RWPE2 (cell line): Measurements from ENCODE around the gene B3GNT4.

Source experiments
- ATAC-seq: fragments of 200-7000 bp; cut with Tn5 transposase; 3 replicates; pipeline ENCODE4 v1.9.1; 2021; ENCODE audit warnings: low read depth
- DNase-seq: peaks from one replicate; pipeline ENCODE4 v3.0.0-alpha.2; 2020; ENCODE audit warnings: low spot score
- H3K27ac ChIP-seq: fragments of 450-650 bp; 2 replicates; pipeline ENCODE4 v1.5.1; 2017; ENCODE audit warnings: mild to moderate bottlenecking; ENCODE audit not compliant: poor library complexity, severe bottlenecking
- H3K27me3 ChIP-seq: fragments of 250-450 bp; sonication (Bioruptor Pico); 2 replicates; pipeline ENCODE4 v1.5.1; 2021; ENCODE audit warnings: mild to moderate bottlenecking, moderate library complexity; ENCODE audit not compliant: insufficient read depth, poor library complexity, severe bottlenecking
- H3K36me3 ChIP-seq: fragments of 250-450 bp; sonication (Bioruptor Pico); 2 replicates; pipeline ENCODE4 v1.5.1; 2020; ENCODE audit warnings: low read depth, mild to moderate bottlenecking, moderate library complexity
- H3K4me1 ChIP-seq: fragments of 250-450 bp; sonication (Bioruptor Pico); 2 replicates; pipeline ENCODE4 v1.5.1; 2021; ENCODE audit warnings: mild to moderate bottlenecking, moderate library complexity; ENCODE audit not compliant: insufficient read depth, poor library complexity, severe bottlenecking
- H3K4me3 ChIP-seq: fragments of 250-450 bp; sonication (Bioruptor Pico); 2 replicates; pipeline ENCODE4 v1.5.1; 2021; ENCODE audit warnings: mild to moderate bottlenecking, moderate library complexity; ENCODE audit not compliant: severe bottlenecking
- H3K9me3 ChIP-seq: fragments of 250-450 bp; sonication (Bioruptor Pico); 2 replicates; pipeline ENCODE4 v1.5.1; 2021; ENCODE audit warnings: mild to moderate bottlenecking, moderate library complexity; ENCODE audit not compliant: severe bottlenecking
- TF ChIP-seq, protein P1 (sequence below): fragments of 450-650 bp; IDR thresholded peaks from one replicate; pipeline ENCODE4 v1.5.1; 2017; ENCODE audit warnings: mild to moderate bottlenecking, moderate library complexity; ENCODE audit not compliant: poor library complexity, severe bottlenecking

Gene B3GNT4

DNA sequence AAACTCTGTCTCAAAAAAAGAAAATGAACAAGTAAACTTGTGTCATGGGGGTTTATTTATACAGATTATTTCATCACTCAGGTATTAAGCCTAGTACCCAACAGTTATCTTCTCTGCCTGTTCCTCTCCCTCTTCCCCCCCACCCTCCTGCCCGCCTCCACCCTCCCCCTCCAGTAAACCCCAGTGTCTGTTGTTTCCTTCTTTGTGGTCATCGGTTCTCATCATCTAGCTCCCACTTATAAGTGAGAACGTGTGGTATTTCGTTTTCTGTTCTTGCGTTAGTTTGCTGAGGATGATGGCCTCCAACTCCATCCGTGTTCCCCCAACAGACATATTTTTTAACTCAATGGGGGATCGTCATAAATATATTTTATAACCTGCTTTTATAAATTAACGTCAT, 41.8 kb upstream of the B3GNT4 start:
- Histone ChIP-seq H3K9me3 (no peaks in the 10 kb centered on the region), H3K27me3 (no peaks in the 10 kb centered on the region), H3K36me3 (no peaks in the 10 kb centered on the region), H3K4me1 (no peaks in the 10 kb centered on the region), H3K27ac (no peak overlapping the region), H3K4me3 (no peak overlapping the region)
- TF ChIP-seq, protein P1, sequence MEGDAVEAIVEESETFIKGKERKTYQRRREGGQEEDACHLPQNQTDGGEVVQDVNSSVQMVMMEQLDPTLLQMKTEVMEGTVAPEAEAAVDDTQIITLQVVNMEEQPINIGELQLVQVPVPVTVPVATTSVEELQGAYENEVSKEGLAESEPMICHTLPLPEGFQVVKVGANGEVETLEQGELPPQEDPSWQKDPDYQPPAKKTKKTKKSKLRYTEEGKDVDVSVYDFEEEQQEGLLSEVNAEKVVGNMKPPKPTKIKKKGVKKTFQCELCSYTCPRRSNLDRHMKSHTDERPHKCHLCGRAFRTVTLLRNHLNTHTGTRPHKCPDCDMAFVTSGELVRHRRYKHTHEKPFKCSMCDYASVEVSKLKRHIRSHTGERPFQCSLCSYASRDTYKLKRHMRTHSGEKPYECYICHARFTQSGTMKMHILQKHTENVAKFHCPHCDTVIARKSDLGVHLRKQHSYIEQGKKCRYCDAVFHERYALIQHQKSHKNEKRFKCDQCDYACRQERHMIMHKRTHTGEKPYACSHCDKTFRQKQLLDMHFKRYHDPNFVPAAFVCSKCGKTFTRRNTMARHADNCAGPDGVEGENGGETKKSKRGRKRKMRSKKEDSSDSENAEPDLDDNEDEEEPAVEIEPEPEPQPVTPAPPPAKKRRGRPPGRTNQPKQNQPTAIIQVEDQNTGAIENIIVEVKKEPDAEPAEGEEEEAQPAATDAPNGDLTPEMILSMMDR, result no peak
- DNase-seq (no peak), ATAC-seq (no peak)

DNA sequence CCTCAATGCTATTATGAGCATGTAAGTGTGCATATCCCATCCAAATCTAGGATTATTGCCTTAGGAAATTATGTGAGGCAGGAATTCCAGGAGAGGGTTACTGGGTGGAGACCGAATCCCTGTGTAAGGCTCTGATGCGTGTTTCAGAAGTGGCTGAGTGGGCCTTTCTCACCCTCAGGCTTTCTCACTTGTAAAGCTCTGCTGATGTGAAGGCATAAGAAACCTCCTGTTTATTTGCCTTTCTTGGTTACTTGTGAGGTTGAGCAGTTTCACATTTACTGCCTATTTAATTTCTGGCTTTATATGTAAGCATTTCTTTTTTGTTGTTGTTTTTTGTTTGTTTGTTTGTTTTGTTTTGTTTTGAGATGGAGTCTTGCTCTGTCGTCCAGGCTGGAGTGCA, 40.5 kb upstream of the B3GNT4 start:
- ATAC-seq (no peak), DNase-seq (no peak)
- no peaks in the 10 kb centered on the region for H3K9me3 ChIP-seq
- TF ChIP-seq, protein P1, result no peak
- H3K36me3 ChIP-seq, result no peaks in the 10 kb centered on the region
- no peaks in the 10 kb centered on the region for H3K27me3 ChIP-seq
- no peak overlapping the region for H3K27ac ChIP-seq
- no peaks in the 10 kb centered on the region for H3K4me1 ChIP-seq
- H3K4me3 ChIP-seq, result no peak overlapping the region

DNA sequence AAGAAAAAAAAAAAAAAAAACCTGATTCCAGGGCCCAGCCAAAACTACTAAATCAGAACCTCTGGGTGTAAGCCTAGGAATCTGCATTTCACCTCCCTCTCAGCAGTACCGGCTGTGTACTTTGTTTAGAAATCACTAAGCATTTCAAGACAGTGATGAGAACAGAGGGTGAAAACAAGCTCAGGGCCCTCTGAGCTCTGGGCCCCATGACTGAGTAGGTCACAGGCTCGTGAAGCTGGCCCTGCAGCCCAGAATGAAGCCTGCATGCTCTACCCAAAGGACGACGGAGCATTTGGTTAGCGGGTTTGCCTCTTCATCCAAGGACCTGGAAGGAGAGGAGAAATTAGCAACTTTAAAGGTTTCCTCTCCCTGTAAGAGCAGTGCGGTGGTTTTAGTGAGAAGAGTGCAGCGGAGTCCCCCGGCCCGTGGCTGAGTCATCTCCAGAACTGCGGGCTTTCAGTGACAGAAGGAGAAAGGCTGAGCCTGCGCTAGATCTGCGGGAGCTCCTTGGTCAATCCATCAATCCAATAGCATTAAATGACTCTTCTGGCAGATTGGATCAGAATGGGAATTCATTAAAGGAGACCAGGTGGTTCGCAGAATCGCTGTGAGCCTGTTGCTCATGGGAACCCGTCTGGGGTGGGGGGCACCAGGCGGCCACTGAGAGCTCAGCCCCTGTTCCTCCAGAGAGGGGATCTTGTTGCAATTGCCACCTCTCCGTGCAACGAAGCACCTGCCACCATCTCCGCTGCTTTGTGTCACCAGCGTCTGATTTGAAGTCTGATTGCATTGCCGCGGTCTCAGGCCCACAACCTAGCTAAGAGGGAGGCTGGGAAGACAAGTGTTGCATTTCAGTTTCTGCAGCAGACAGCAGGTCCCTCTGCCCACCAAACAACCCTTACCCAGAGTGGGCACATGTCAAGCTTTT, 36.8 kb upstream of the B3GNT4 start:
- no peaks in the 10 kb centered on the region for H3K27me3 ChIP-seq
- DNase-seq (no peak), ATAC-seq (no peak)
- H3K4me3 ChIP-seq, result no peak overlapping the region
- H3K4me1 ChIP-seq, result no peaks in the 10 kb centered on the region
- H3K36me3 ChIP-seq, result no peaks in the 10 kb centered on the region
- H3K27ac ChIP-seq, result no peak overlapping the region
- TF ChIP-seq, protein P1, result no peak
- H3K9me3 ChIP-seq, result no peaks in the 10 kb centered on the region

DNA sequence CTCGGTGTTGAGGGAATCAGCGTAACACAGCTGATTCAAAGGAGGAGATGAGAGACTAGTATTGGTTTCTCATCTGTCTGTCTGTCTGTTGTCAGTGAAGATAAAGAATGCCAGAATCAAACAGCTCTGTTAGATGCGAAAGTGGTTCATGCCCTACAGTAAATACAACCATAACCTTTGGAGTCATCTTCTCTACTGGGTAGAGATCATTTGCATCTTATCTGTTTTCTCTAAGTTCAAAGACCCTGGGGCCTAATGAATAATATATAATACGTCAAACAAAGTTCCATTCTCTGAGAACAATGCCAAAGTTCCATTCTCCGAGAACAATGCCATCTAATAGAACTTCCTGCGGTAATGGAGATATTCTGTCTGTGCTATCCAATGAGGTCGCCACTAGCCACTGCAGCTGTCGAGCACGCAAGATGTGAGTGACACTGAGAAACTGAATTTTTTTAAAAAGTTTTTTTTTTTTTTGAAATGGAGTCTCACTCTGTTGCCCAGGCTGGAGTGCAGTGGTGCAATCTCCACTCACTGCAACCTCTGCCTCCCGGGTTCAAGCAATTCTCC, 36.1 kb upstream of the B3GNT4 start:
- TF ChIP-seq, protein P1, result no peak
- no peaks in the 10 kb centered on the region for H3K36me3 ChIP-seq
- ATAC-seq, result no peak

DNA sequence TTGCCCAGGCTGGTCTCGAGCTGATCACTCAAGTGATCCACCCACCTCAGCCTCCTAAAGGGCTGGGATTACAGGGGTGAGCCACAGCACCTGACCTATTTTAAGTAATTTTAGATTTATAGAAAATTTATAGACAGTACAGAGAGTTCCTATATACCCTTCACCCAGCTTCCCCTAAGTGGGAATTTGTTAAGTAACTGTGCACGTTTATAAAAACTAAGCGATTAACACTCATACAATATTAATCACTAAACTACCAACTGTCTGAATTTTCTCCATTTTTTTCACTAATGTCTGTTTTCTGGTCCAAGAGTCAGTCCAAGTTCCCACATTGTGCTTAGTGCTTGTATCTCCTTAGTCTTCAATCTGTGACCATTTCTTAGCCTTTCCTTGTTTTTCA, 35.0 kb upstream of the B3GNT4 start:
- H3K27ac ChIP-seq, result no peak overlapping the region
- H3K4me3 ChIP-seq, result no peak overlapping the region
- TF ChIP-seq, protein P1, result no peak
- H3K4me1 ChIP-seq, result no peaks in the 10 kb centered on the region
- H3K36me3 ChIP-seq, result no peaks in the 10 kb centered on the region
- ATAC-seq (no peak), DNase-seq (no peak)
- no peaks in the 10 kb centered on the region for H3K27me3 ChIP-seq
- no peaks in the 10 kb centered on the region for H3K9me3 ChIP-seq

More for the DNA sequence above, 36.1 kb upstream of the B3GNT4 start:
- Histone ChIP-seq H3K9me3 (no peaks in the 10 kb centered on the region), H3K4me3 (no peak overlapping the region), H3K4me1 (no peaks in the 10 kb centered on the region), H3K27me3 (no peaks in the 10 kb centered on the region), H3K27ac (no peak overlapping the region)
- DNase-seq, result no peak
